ENCODE measurements around the gene SPATA46. TPM values are rescaled to one million over a fixed set of nuclear protein-coding genes. Genes with fewer than 3 reads are reported as not detected.

SPATA46 gene
- total RNA-seq, 1 donor from 2014 or later = not detected

- no peak for TF ChIP-seq CTCF (IDR thresholded peaks at IDR 0.05)
- no peak overlapping the region for H3K4me3 Mint-ChIP-seq (ENCODE audit: unreplicated experiment)
Measured at GRCh38 chr1:162373072-162373427, 3.6 kb downstream of the SPATA46 start.

GRCh38 chr1:162372159-162373071, 4.2 kb downstream of the SPATA46 start:
- H3K27me3 Mint-ChIP-seq (ENCODE audit: unreplicated experiment) = no peaks in the 10 kb centered on the region
- no peak for DNase-seq (ENCODE audit: extremely low spot score, unreplicated experiment)
- H3K4me1 Mint-ChIP-seq (ENCODE audit: unreplicated experiment) = peaks cover 9% of the 10 kb centered on the region
- TF ChIP-seq CTCF (IDR thresholded peaks at IDR 0.05) = no peak
- H3K4me3 Mint-ChIP-seq (ENCODE audit: unreplicated experiment) = no peak overlapping the region
- no peak overlapping the region for H3K27ac Mint-ChIP-seq (ENCODE audit: unreplicated experiment)
- H3K9me3 Mint-ChIP-seq (ENCODE audit: unreplicated experiment) = no peaks in the 10 kb centered on the region
- peaks cover 3% of the 10 kb centered on the region for H3K36me3 Mint-ChIP-seq (ENCODE audit: unreplicated experiment)

More at GRCh38 chr1:162373072-162373427, 3.6 kb downstream of the SPATA46 start:
- Mint-ChIP-seq H3K9me3 (ENCODE audit: unreplicated experiment) (no peaks in the 10 kb centered on the region), H3K27me3 (ENCODE audit: unreplicated experiment) (no peaks in the 10 kb centered on the region), H3K4me1 (ENCODE audit: unreplicated experiment) (peaks cover 9% of the 10 kb centered on the region), H3K27ac (ENCODE audit: unreplicated experiment) (no peak overlapping the region), H3K36me3 (ENCODE audit: unreplicated experiment) (peaks cover 2% of the 10 kb centered on the region)
- DNase-seq (ENCODE audit: extremely low spot score, unreplicated experiment) = no peak

- no peak for DNase-seq (ENCODE audit: extremely low spot score, unreplicated experiment)
- Mint-ChIP-seq H3K27ac (ENCODE audit: unreplicated experiment) (no peak overlapping the region), H3K27me3 (ENCODE audit: unreplicated experiment) (no peaks in the 10 kb centered on the region), H3K36me3 (ENCODE audit: unreplicated experiment) (peaks cover 3% of the 10 kb centered on the region), H3K4me1 (ENCODE audit: unreplicated experiment) (peaks cover 9% of the 10 kb centered on the region), H3K4me3 (ENCODE audit: unreplicated experiment) (no peak overlapping the region), H3K9me3 (ENCODE audit: unreplicated experiment) (no peaks in the 10 kb centered on the region)
- no peak for TF ChIP-seq CTCF (IDR thresholded peaks at IDR 0.05)
Measured at GRCh38 chr1:162371611-162372010, 5.0 kb downstream of the SPATA46 start.

- TF ChIP-seq CTCF (IDR thresholded peaks at IDR 0.05) = no peak
- Mint-ChIP-seq H3K36me3 (ENCODE audit: unreplicated experiment) (peaks cover 3% of the 10 kb centered on the region), H3K27ac (ENCODE audit: unreplicated experiment) (no peak overlapping the region), H3K4me1 (ENCODE audit: unreplicated experiment) (peaks cover 9% of the 10 kb centered on the region), H3K27me3 (ENCODE audit: unreplicated experiment) (no peaks in the 10 kb centered on the region), H3K4me3 (ENCODE audit: unreplicated experiment) (no peak overlapping the region), H3K9me3 (ENCODE audit: unreplicated experiment) (no peaks in the 10 kb centered on the region)
- no peak for DNase-seq (ENCODE audit: extremely low spot score, unreplicated experiment)
Measured at GRCh38 chr1:162370721-162371120, 5.9 kb downstream of the SPATA46 start.

GRCh38 chr1:162370161-162370560, 6.5 kb downstream of the SPATA46 start:
- Mint-ChIP-seq H3K27ac (ENCODE audit: unreplicated experiment) (no peak overlapping the region), H3K36me3 (ENCODE audit: unreplicated experiment) (peaks cover 3% of the 10 kb centered on the region), H3K9me3 (ENCODE audit: unreplicated experiment) (no peaks in the 10 kb centered on the region), H3K4me3 (ENCODE audit: unreplicated experiment) (no peak overlapping the region), H3K27me3 (ENCODE audit: unreplicated experiment) (no peaks in the 10 kb centered on the region), H3K4me1 (ENCODE audit: unreplicated experiment) (peaks cover 9% of the 10 kb centered on the region)
- TF ChIP-seq CTCF (IDR thresholded peaks at IDR 0.05) = no peak
- no peak for DNase-seq (ENCODE audit: extremely low spot score, unreplicated experiment)

Measured in osteocyte (in vitro differentiated cells).